Ovary (tissue), 9 donors: ENCODE results near the gene PRMT2. TPM values are rescaled to one million over a fixed set of nuclear protein-coding genes. Genes with fewer than 3 reads are reported as not detected.

Experiments used
- DNase-seq, 5 donors: peaks; one replicate each; pipeline ENCODE4 v3.0.0-alpha.2; 2019 to 2020
- H3K27ac ChIP-seq, 2 donors: fragments of 200-600 bp; one replicate each; pipeline versions ENCODE4 v1.5.1 to v1.8.0; 2019 to 2022
- H3K27me3 ChIP-seq: fragments of 200-600 bp; one replicate; pipeline ENCODE4 v1.8.0; 2022
- H3K36me3 ChIP-seq: fragments of 200-600 bp; sonication (generic); one replicate; pipeline ENCODE4 v1.5.1; 2019
- H3K4me1 ChIP-seq: one replicate; pipeline ENCODE4 v1.8.1; 2013; ENCODE audit warnings: mild to moderate bottlenecking, moderate library complexity; ENCODE audit not compliant: insufficient read depth
- H3K4me3 ChIP-seq: fragments of 200-600 bp; sonication (generic); one replicate; pipeline ENCODE4 v1.5.1; 2017
- H3K9me3 ChIP-seq, 2 donors: fragments of 200-600 bp in 1 of 2; sonication (generic) in 1 of 2; one replicate each; pipeline versions ENCODE4 v1.5.1 to v1.8.1; 2013 to 2019; ENCODE audit warnings: mild to moderate bottlenecking in 1 of 2, moderate library complexity in 1 of 2
- CTCF ChIP-seq, 3 donors: fragments of 450-650 bp in 2 of 3; fragments of 200-600 bp in 1 of 3; IDR thresholded peaks; one replicate each; pipeline versions ENCODE4 v1.5.1 to v1.8.0; 2016 to 2022; ENCODE audit warnings: antibody characterized with exemption in 3 of 3, mild to moderate bottlenecking in 1 of 3
- EP300 ChIP-seq: sonication (generic); formaldehyde crosslinking; IDR thresholded peaks from one replicate; pipeline ENCODE4 v1.6.1; 2017; ENCODE audit warnings: antibody characterized with exemption
- POLR2A ChIP-seq: fragments of 450-650 bp; IDR thresholded peaks from one replicate; pipeline ENCODE4 v1.6.1; 2017; ENCODE audit warnings: antibody characterized with exemption, mild to moderate bottlenecking, moderate library complexity
- WGBS, 3 donors: extraction: QIAGEN DNeasy Blood & Tissue Kit in 1 of 3; methylation state at CpG; one replicate each; pipeline versions ENCODE4 v1.1.5 to v1.1.7; 2013 to 2017; 5-methylcytosine and 5-hydroxymethylcytosine counted together
- intact Hi-C, 4 donors: fragments of 100-400 bp; cut with DNase I; formaldehyde crosslinking; loops; one replicate each; pipeline versions ENCODE4 v1.11.0 to v1.15.1; 2022 to 2023
- polyA plus RNA-seq, 2 donors: library from polyadenylated mRNA; stranded (reverse); fragments of 200-250 nt in 1 of 2; fragments of 350-450 nt in 1 of 2; fragmentation: Illumina TruSeq in 1 of 2; extraction: RNeasy Lipid Tissue Mini Kit (QIAGEN cat#74804) in 1 of 2; gene quantifications; one replicate each; pipeline ENCODE4 v1.2.3, GENCODE V29; 2013 to 2014
- total RNA-seq, 7 donors: library from RNA; depleted of rRNA in 2 of 7; stranded (reverse); fragments of >200 nt in 2 of 7; fragmentation: NEBNext Ultra II Directional in 3 of 7; extraction: Animal tissue kit (Norgen Biotek cat#: 25700) in 3 of 7; gene quantifications; one replicate each; pipeline versions ENCODE4 v1.1.0 to v1.2.4, GENCODE V29; 2016 to 2023
- donor health status: DM: no; HTN: no; CAD: no; lungs with moderate emphysema.
- donor health status: DM: no; HTN: no; CAD: no.
- donor health status: Bipolar disorder and iron deficiency.
- donor health status: DM: yes; HTN: yes; CAD: no.
- donor health status: DM: no; HTN: no; CAD: no.
- donor health status: DM: yes; HTN: yes; CAD: no.

PRMT2 gene
- total and polyA plus RNA-seq, 9 donors = 62.6 to 125 (median 98.1) TPM

DNA sequence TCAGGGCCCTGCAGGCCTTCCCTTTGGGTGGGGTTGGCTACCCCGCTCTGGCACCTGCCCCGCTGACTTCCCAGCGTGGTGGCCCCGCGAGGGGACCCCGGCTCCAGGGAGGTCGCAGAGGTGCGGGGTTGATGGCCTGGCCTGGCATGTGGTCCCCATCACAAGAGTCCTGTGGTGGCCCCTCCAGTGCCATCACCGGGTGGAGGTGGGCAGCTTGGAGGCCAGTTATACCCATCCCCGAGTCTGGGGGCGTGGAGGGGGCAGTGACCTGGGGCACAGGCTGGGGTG, 26.8 kb downstream of the PRMT2 start:
- H3K4me3 ChIP-seq = no peak overlapping the region
- H3K27me3 ChIP-seq = no peaks in the 10 kb centered on the region
- TF ChIP-seq CTCF (IDR thresholded peaks at IDR 0.05) (no peak), POLR2A (no peak), EP300 (no peak)
- H3K4me1 ChIP-seq = no peaks in the 10 kb centered on the region
- intact Hi-C loops = no loop called here
- DNase-seq = no peak
- H3K27ac ChIP-seq = no peak overlapping the region
- WGBS, 3 donors = 88 to 93% (median 91%) methylated on average over 11 of the region's 11 CpGs
- no peaks in the 10 kb centered on the region for H3K9me3 ChIP-seq
- no peaks in the 10 kb centered on the region for H3K36me3 ChIP-seq

GRCh38 chr21:46662765-46663500, 27.5 kb downstream of the PRMT2 start:
- H3K4me1 ChIP-seq = peaks cover 2% of the 10 kb centered on the region
- H3K36me3 ChIP-seq = no peaks in the 10 kb centered on the region
- H3K4me3 ChIP-seq = no peak overlapping the region
- TF ChIP-seq EP300 (no peak), POLR2A (no peak), CTCF (IDR thresholded peaks at IDR 0.05) (no peak)
- DNase-seq = no peak
- H3K27ac ChIP-seq = no peak overlapping the region
- no peaks in the 10 kb centered on the region for H3K9me3 ChIP-seq
- intact Hi-C loops = no loop called here
- H3K27me3 ChIP-seq = no peaks in the 10 kb centered on the region
- 87% methylated on average over 21 of the region's 21 CpGs for WGBS, 3 donors

DNA sequence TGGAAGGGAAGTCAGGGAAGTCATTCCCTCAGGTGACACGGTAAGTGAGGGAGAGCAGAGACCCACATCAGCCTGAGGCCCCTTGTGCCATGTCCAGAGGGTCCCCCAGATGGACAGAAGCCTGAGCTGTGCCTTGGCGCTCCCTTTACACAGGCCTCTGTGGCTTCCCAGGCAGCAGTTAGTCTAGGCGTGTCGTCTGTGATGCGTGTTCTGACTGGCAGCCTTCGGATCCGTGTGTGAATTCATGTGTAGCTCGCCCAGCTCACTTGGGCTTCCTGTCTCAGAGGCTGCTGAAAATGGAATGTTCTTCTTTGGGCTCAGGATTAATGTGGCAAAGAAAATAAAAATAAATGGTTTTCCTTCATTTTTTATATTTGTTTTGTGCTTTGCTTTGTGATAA, 28.3 kb downstream of the PRMT2 start:
- Histone ChIP-seq H3K36me3 (no peaks in the 10 kb centered on the region), H3K4me1 (peaks cover 2% of the 10 kb centered on the region), H3K9me3 (no peaks in the 10 kb centered on the region), H3K27ac (no peak overlapping the region), H3K4me3 (no peak overlapping the region), H3K27me3 (no peaks in the 10 kb centered on the region)
- no peak for TF ChIP-seq EP300
- no peak for TF ChIP-seq CTCF (IDR thresholded peaks at IDR 0.05)
- intact Hi-C loops = no loop called here
- no peak for DNase-seq
- 88 to 94% (median 89%) methylated on average over 8 of the region's 8 CpGs for WGBS, 3 donors

- Histone ChIP-seq H3K27me3 (no peaks in the 10 kb centered on the region), H3K4me1 (peaks cover 2% of the 10 kb centered on the region), H3K4me3 (no peak overlapping the region), H3K9me3 (no peaks in the 10 kb centered on the region), H3K27ac (no peak overlapping the region), H3K36me3 (no peaks in the 10 kb centered on the region)
- TF ChIP-seq EP300 = no peak
- no peak for TF ChIP-seq POLR2A
- TF ChIP-seq CTCF (IDR thresholded peaks at IDR 0.05) = no peak
- 91 to 93% (median 92%) methylated on average over 24 of the region's 24 CpGs for WGBS, 3 donors
- intact Hi-C loops = no loop called here
- no peak for DNase-seq
Measured at GRCh38 chr21:46664316-46664995, 29.0 kb downstream of the PRMT2 start.
